Progenitor cell of endocrine pancreas (in vitro differentiated cells): ENCODE data around the gene TMX4. TPM values are rescaled to one million over a fixed set of nuclear protein-coding genes. Genes with fewer than 3 reads are reported as not detected.

Source experiments
- DNase-seq: peaks from one replicate; pipeline ENCODE4 v3.0.0; 2021; ENCODE audit warnings: low spot score; ENCODE audit not compliant: unreplicated experiment
- H3K27ac Mint-ChIP-seq: 2 replicates; pipeline ENCODE4 v1.8.0; 2021; ENCODE audit warnings: mild to moderate bottlenecking, moderate library complexity, mixed read lengths
- H3K27me3 Mint-ChIP-seq: 2 replicates; pipeline ENCODE4 v1.8.0; 2021; ENCODE audit warnings: mixed read lengths
- H3K36me3 Mint-ChIP-seq: 2 replicates; pipeline ENCODE4 v1.8.0; 2022; ENCODE audit warnings: mixed read lengths; ENCODE audit not compliant: insufficient read depth
- H3K4me1 Mint-ChIP-seq: 2 replicates; pipeline ENCODE4 v1.8.0; 2021; ENCODE audit warnings: low read depth, mixed read lengths
- H3K4me3 Mint-ChIP-seq: 2 replicates; pipeline ENCODE4 v1.8.0; 2021; ENCODE audit warnings: low read depth, mild to moderate bottlenecking, moderate library complexity, mixed read lengths
- H3K9me3 Mint-ChIP-seq: 2 replicates; pipeline ENCODE4 v1.8.0; 2021; ENCODE audit warnings: low read depth, mixed read lengths
- total RNA-seq: library from RNA; stranded (reverse); gene quantifications from 2 replicates; pipeline ENCODE4 v1.2.1, GENCODE V29; 2021
- TF ChIP-seq, protein P1 (sequence below): fragments of 200-600 bp; sonication (generic); IDR thresholded peaks from one replicate; pipeline ENCODE4 v1.5.0; 2021; ENCODE audit warnings: antibody characterized with exemption, mild to moderate bottlenecking; ENCODE audit not compliant: unreplicated experiment

TMX4 gene
- total RNA-seq, 1 donor from 2014 or later, result 17.8 TPM

DNA sequence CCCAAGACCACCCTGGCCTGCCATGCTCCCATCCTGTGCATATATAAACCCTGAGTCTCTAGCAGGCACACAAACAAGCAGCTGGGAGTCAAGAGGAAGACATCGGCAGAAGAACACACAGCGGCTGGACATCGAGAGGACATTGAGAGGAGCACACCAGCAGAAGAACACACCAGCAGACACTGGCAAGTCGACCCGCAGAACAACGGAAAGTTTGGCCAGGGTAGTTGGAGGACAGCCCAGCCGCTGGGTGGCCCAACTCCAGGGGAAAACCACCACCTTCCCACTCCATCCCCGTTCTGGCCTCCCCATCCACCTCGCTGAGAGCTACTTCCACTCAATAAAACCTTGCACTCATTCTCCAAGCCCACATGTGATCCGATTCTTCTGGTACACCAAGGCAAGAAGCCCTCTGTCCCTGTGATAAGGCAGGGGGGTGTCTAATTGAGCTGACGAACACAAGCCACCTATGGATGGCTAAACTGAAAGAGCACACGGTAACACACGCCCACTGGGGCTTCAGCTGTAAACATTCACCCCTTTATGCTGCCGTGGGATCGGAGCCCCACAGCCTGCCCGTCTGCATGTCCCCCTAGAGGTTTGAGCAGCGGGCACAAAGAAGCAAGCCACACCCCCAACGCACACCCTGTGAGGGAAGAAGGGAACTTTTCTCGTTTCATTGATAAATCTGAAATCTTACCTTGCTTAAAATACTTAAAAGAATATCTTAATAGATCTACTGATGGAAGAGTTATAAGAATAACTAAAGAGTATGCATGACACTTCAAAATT is 13.8 kb downstream of the TMX4 start:
- Mint-ChIP-seq H3K4me3 (no peak overlapping the region), H3K27me3 (no peaks in the 10 kb centered on the region), H3K36me3 (peaks cover 7% of the 10 kb centered on the region), H3K4me1 (peaks cover 9% of the 10 kb centered on the region), H3K27ac (peak overlapping the region; percentile 16), H3K9me3 (no peaks in the 10 kb centered on the region)
- DNase-seq, result no peak
- TF ChIP-seq, protein P1, sequence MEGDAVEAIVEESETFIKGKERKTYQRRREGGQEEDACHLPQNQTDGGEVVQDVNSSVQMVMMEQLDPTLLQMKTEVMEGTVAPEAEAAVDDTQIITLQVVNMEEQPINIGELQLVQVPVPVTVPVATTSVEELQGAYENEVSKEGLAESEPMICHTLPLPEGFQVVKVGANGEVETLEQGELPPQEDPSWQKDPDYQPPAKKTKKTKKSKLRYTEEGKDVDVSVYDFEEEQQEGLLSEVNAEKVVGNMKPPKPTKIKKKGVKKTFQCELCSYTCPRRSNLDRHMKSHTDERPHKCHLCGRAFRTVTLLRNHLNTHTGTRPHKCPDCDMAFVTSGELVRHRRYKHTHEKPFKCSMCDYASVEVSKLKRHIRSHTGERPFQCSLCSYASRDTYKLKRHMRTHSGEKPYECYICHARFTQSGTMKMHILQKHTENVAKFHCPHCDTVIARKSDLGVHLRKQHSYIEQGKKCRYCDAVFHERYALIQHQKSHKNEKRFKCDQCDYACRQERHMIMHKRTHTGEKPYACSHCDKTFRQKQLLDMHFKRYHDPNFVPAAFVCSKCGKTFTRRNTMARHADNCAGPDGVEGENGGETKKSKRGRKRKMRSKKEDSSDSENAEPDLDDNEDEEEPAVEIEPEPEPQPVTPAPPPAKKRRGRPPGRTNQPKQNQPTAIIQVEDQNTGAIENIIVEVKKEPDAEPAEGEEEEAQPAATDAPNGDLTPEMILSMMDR, result no peak

DNA sequence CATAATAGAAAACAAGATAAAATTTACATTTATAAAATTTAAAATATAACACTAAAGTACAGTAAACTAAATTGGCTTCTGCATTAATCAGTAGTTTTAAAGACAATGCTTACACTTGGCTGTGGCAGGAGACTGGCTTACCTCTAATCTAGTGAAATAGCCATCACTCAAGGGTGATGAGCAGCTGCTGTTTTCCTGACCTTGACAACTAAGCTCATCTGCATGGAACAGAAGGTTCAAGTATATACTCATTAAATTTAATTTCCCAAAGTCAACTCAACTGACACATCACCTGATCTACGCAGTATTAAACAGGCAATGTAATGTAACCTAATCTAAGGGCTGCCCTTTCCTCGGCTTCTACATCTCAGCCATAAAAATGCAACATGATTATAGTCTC is 14.5 kb downstream of the TMX4 start:
- no peak for DNase-seq
- no peaks in the 10 kb centered on the region for H3K9me3 Mint-ChIP-seq
- H3K27ac Mint-ChIP-seq, result no peak overlapping the region
- H3K36me3 Mint-ChIP-seq, result peaks cover 11% of the 10 kb centered on the region
- no peaks in the 10 kb centered on the region for H3K27me3 Mint-ChIP-seq
- TF ChIP-seq, protein P1, result no peak
- H3K4me3 Mint-ChIP-seq, result no peak overlapping the region
- peaks cover 7% of the 10 kb centered on the region for H3K4me1 Mint-ChIP-seq

DNA sequence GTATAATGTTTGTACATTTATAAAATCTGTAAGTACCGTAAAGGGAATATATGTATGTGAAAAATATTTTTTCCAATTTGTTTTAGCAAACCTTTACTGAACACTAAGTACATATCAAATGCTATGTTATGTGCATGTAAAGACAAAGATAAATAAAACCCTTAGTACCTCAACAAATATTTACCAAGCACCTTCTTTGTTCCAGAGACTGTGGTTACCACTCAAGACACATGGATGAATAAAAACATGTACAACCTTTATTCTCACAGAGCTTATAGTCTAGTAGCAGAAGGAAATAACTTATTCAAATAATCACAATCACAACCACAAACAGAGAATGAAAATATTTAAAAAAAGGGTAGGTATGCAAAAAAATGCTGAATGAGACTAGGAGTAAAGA is 17.5 kb downstream of the TMX4 start:
- no peak for DNase-seq
- peaks cover 7% of the 10 kb centered on the region for H3K4me1 Mint-ChIP-seq
- peaks cover 8% of the 10 kb centered on the region for H3K36me3 Mint-ChIP-seq
- H3K9me3 Mint-ChIP-seq, result no peaks in the 10 kb centered on the region
- H3K4me3 Mint-ChIP-seq, result no peak overlapping the region
- no peak overlapping the region for H3K27ac Mint-ChIP-seq
- H3K27me3 Mint-ChIP-seq, result no peaks in the 10 kb centered on the region
- TF ChIP-seq, protein P1, result no peak

DNA sequence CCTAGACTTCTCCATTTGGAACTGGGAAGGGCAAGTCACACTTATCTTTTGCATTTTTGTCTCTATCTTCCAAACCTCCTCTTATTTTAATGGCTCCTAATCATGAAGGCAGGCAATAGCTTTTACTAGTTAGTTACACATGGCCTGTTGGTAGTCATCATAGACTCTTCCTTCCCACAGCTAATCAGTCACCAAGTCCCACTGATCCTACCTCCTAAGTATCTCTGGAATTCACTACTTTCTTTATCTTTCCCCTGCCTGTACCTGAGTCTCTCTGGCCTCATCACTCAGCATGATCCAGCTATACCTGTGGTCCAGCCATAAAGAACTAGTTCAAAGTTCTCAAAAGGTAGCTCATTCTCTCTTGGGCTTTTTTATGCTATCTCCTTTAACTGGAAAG is 18.8 kb downstream of the TMX4 start:
- TF ChIP-seq, protein P1, result no peak
- Mint-ChIP-seq H3K27me3 (no peaks in the 10 kb centered on the region), H3K4me3 (no peak overlapping the region), H3K36me3 (peaks cover 7% of the 10 kb centered on the region), H3K9me3 (no peaks in the 10 kb centered on the region), H3K4me1 (peaks cover 7% of the 10 kb centered on the region), H3K27ac (no peak overlapping the region)
- no peak for DNase-seq

DNA sequence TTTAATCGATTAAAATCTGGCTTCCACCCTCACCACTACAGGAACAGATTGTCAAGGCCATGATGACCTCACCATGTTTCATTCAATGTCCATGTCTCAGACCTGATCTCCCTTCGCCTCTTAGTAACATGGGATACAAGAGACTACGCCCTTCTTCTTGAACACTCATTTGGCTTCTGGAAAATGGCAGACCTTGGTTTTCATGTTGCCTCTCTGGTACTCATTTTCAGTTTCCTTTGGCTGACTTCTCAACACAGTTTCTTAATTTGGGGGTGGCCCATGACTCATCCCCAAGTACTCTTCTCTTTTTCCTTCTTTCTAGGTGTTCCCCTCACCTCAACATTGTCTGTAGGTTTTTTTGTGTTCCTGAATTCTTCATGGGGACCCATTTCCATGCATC is 22.7 kb downstream of the TMX4 start:
- no peak overlapping the region for H3K27ac Mint-ChIP-seq
- no peak overlapping the region for H3K4me3 Mint-ChIP-seq

More for the DNA sequence above, 22.7 kb downstream of the TMX4 start:
- H3K27me3 Mint-ChIP-seq, result no peaks in the 10 kb centered on the region
- TF ChIP-seq, protein P1, result no peak
- no peak for DNase-seq
- H3K36me3 Mint-ChIP-seq, result peaks cover 26% of the 10 kb centered on the region
- peaks cover 14% of the 10 kb centered on the region for H3K9me3 Mint-ChIP-seq
- no peaks in the 10 kb centered on the region for H3K4me1 Mint-ChIP-seq
